ENCODE results near the gene ANKRD11. TPM values are rescaled to one million over a fixed set of nuclear protein-coding genes. Genes with fewer than 3 reads are reported as not detected.
"Not testable (repeated sequence)": the region's sequence is repeated elsewhere in the genome, so short reads cannot be mapped to it uniquely, and the experiment has no call there.

The ANKRD11 gene
- polyA plus RNA-seq, 1 donor (not counting 4 experiments of a cell fraction or from before 2014, with no cell fraction given): 30.1 TPM

DNA sequence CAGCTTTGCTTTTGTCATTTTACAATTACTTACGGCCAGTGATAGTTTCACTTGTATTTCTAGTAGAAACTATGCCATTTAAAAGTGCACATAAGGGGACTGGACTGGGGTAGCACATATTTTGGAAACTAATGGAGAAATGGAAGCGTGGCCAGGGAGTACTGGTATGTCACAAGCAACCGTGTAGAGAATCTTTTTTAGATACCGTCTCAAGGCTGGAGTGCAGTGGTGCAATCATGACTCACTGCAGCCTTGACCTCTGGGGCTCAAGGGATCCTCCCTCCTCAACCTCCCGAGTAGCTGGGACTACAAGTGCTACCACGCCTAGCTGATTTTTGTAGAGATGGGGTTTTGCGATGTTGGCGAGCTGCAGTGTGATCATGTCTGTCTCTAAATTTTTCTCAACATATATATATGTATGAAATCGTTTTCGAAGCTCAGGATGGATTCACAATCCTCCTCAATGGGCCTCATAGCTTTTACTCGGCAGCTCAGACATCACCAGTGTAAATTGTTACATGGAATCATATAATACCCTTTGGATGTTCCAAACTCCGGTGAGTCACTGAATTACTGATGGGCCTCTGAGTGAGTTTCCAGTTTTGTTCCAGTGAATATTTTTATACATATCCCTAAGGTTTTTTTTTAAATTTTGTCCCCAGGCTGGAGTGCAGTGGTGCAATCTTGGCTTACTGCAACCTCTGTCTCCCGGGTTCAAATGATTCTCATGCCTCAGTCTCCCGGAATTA is 221.2 kb downstream of the ANKRD11 start:
- H3K36me3 ChIP-seq (ENCODE audit: control insufficient read depth in 2 of 2, extremely low read depth in 1 of 2, insufficient read depth in 2 of 2, low read length in 2 of 2): peaks cover 27 to 36% of the 10 kb centered on the region in 2 experiments
- H3K4me1 ChIP-seq (ENCODE audit: control insufficient read depth, extremely low read depth, insufficient read depth, low read length): no peaks in the 10 kb centered on the region
- H3K9ac ChIP-seq (ENCODE audit: control insufficient read depth, extremely low read depth, insufficient read depth, low read length): no peak overlapping the region
- H3K79me2 ChIP-seq (ENCODE audit: control insufficient read depth, insufficient read depth, low read length): peaks cover 4% of the 10 kb centered on the region
- peaks cover 3% of the 10 kb centered on the region for H4K20me1 ChIP-seq (ENCODE audit: control insufficient read depth, extremely low read depth, insufficient read depth, low read length)
- no peak overlapping the region for H3K4me3 ChIP-seq (ENCODE audit: control insufficient read depth in 2 of 3, extremely low read depth in 1 of 3, insufficient read depth in 2 of 3, low read depth in 1 of 3, low read length in 3 of 3)
- H3K27ac ChIP-seq (ENCODE audit: control insufficient read depth, insufficient read depth, low read length): no peak overlapping the region
- DNase-seq (ENCODE audit: low read depth, low spot score) (no peak), FAIRE-seq (no peak)
- H2AFZ ChIP-seq (ENCODE audit: control insufficient read depth, low read length): no peak overlapping the region
- no peaks in the 10 kb centered on the region for H3K9me1 ChIP-seq (ENCODE audit: control insufficient read depth, extremely low read depth, insufficient read depth, low read length)
- no peak overlapping the region for H3K4me2 ChIP-seq (ENCODE audit: control insufficient read depth, extremely low read depth, insufficient read depth, low read depth, low read length)
- dilution Hi-C loops (cut with MboI; ENCODE audit: extremely low pct_ligation_motif_present, low sequenced_read_pairs): no loop called here
- TF ChIP-seq EZH2 (IDR thresholded peaks at IDR 0.05; ENCODE audit: low read length): no peak
- TF ChIP-seq, protein P1, sequence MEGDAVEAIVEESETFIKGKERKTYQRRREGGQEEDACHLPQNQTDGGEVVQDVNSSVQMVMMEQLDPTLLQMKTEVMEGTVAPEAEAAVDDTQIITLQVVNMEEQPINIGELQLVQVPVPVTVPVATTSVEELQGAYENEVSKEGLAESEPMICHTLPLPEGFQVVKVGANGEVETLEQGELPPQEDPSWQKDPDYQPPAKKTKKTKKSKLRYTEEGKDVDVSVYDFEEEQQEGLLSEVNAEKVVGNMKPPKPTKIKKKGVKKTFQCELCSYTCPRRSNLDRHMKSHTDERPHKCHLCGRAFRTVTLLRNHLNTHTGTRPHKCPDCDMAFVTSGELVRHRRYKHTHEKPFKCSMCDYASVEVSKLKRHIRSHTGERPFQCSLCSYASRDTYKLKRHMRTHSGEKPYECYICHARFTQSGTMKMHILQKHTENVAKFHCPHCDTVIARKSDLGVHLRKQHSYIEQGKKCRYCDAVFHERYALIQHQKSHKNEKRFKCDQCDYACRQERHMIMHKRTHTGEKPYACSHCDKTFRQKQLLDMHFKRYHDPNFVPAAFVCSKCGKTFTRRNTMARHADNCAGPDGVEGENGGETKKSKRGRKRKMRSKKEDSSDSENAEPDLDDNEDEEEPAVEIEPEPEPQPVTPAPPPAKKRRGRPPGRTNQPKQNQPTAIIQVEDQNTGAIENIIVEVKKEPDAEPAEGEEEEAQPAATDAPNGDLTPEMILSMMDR (optimal IDR thresholded peaks at IDR 0.05 in 1 of 3, IDR thresholded peaks at IDR 0.05 in 1 of 3, conservative IDR thresholded peaks at IDR 0.05 in 1 of 3; ENCODE audit: extremely low read depth in 1 of 3, insufficient read depth in 2 of 3, low read length in 3 of 3): no peak
- no peaks in the 10 kb centered on the region for H3K27me3 ChIP-seq (ENCODE audit: control insufficient read depth, extremely low read depth, insufficient read depth, low read length)
- no peaks in the 10 kb centered on the region for H3K9me3 ChIP-seq (ENCODE audit: control insufficient read depth, low read depth, low read length)

DNA sequence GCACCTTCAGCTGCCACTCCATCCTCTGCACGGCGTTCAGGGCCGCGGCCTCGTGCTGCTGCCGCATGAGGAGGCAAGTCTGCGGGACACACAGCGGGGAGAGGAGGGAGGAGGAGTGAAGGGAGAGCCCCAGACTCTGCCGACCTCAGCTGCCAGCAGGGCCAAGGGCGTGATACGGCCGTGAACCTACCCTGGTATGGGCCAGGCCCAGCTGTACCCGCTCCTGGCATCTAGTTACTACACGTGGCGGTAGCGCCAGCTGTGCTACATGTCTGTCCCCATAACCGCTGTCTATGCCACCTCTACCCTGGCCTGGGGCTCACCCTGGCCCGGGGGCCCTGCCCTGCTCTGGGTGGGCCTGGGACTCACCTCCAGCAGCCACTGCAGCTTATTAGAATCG is 221.8 kb downstream of the ANKRD11 start:
- Histone ChIP-seq H3K27ac (ENCODE audit: control insufficient read depth, insufficient read depth, low read length) (no peak overlapping the region), H3K79me2 (ENCODE audit: control insufficient read depth, insufficient read depth, low read length) (no peaks in the 10 kb centered on the region), H3K4me3 (ENCODE audit: control insufficient read depth in 2 of 3, extremely low read depth in 1 of 3, insufficient read depth in 2 of 3, low read depth in 1 of 3, low read length in 3 of 3) (no peak overlapping the region), H4K20me1 (ENCODE audit: control insufficient read depth, extremely low read depth, insufficient read depth, low read length) (peaks cover 3% of the 10 kb centered on the region), H3K4me2 (ENCODE audit: control insufficient read depth, extremely low read depth, insufficient read depth, low read depth, low read length) (no peak overlapping the region), H3K27me3 (ENCODE audit: control insufficient read depth, extremely low read depth, insufficient read depth, low read length) (no peaks in the 10 kb centered on the region), H3K9me3 (ENCODE audit: control insufficient read depth, low read depth, low read length) (no peaks in the 10 kb centered on the region), H3K36me3 (ENCODE audit: control insufficient read depth in 2 of 2, extremely low read depth in 1 of 2, insufficient read depth in 2 of 2, low read length in 2 of 2) (peaks cover 26 to 30% of the 10 kb centered on the region in 2 experiments), H3K9me1 (ENCODE audit: control insufficient read depth, extremely low read depth, insufficient read depth, low read length) (no peaks in the 10 kb centered on the region), H3K9ac (ENCODE audit: control insufficient read depth, extremely low read depth, insufficient read depth, low read length) (no peak overlapping the region), H2AFZ (ENCODE audit: control insufficient read depth, low read length) (no peak overlapping the region), H3K4me1 (ENCODE audit: control insufficient read depth, extremely low read depth, insufficient read depth, low read length) (no peaks in the 10 kb centered on the region)
- DNase-seq (ENCODE audit: low read depth, low spot score) (no peak), FAIRE-seq (no peak)
- dilution Hi-C loops (cut with MboI; ENCODE audit: extremely low pct_ligation_motif_present, low sequenced_read_pairs): no loop called here
- no peak for TF ChIP-seq EZH2 (IDR thresholded peaks at IDR 0.05; ENCODE audit: low read length)
- TF ChIP-seq, protein P1 (optimal IDR thresholded peaks at IDR 0.05 in 1 of 3, IDR thresholded peaks at IDR 0.05 in 1 of 3, conservative IDR thresholded peaks at IDR 0.05 in 1 of 3; ENCODE audit: extremely low read depth in 1 of 3, insufficient read depth in 2 of 3, low read length in 3 of 3): no peak

- H3K27ac ChIP-seq (ENCODE audit: control insufficient read depth, insufficient read depth, low read length); H3K9ac ChIP-seq (ENCODE audit: control insufficient read depth, extremely low read depth, insufficient read depth, low read length); H3K9me1 ChIP-seq (ENCODE audit: control insufficient read depth, extremely low read depth, insufficient read depth, low read length); H2AFZ ChIP-seq (ENCODE audit: control insufficient read depth, low read length); FAIRE-seq; H3K9me3 ChIP-seq (ENCODE audit: control insufficient read depth, low read depth, low read length); H3K79me2 ChIP-seq (ENCODE audit: control insufficient read depth, insufficient read depth, low read length); H4K20me1 ChIP-seq (ENCODE audit: control insufficient read depth, extremely low read depth, insufficient read depth, low read length); DNase-seq (ENCODE audit: low read depth, low spot score); H3K4me3 ChIP-seq (ENCODE audit: control insufficient read depth in 2 of 3, extremely low read depth in 1 of 3, insufficient read depth in 2 of 3, low read depth in 1 of 3, low read length in 3 of 3); dilution Hi-C loops (cut with MboI; ENCODE audit: extremely low pct_ligation_motif_present, low sequenced_read_pairs); H3K4me1 ChIP-seq (ENCODE audit: control insufficient read depth, extremely low read depth, insufficient read depth, low read length); H3K27me3 ChIP-seq (ENCODE audit: control insufficient read depth, extremely low read depth, insufficient read depth, low read length); H3K4me2 ChIP-seq (ENCODE audit: control insufficient read depth, extremely low read depth, insufficient read depth, low read depth, low read length): not testable (repeated sequence)
- peaks cover 20 to 27% of the 10 kb centered on the region in 2 experiments for H3K36me3 ChIP-seq (ENCODE audit: control insufficient read depth in 2 of 2, extremely low read depth in 1 of 2, insufficient read depth in 2 of 2, low read length in 2 of 2)
These were observed 222.6 kb downstream of the ANKRD11 start for GRCh38 chr16:89267746-89268145.
